Inflammatory macrophage (primary cell): ENCODE measurements around the gene POU3F1.

Experiments
- DNase-seq, 2 donors: peaks; one replicate each; pipeline ENCODE4 v3.0.0-alpha.2; 2020 to 2022

Gene POU3F1

GRCh38 chr1:38003261-38004250 is 43.0 kb downstream of the POU3F1 start:
- DNase-seq, result no peak

DNA sequence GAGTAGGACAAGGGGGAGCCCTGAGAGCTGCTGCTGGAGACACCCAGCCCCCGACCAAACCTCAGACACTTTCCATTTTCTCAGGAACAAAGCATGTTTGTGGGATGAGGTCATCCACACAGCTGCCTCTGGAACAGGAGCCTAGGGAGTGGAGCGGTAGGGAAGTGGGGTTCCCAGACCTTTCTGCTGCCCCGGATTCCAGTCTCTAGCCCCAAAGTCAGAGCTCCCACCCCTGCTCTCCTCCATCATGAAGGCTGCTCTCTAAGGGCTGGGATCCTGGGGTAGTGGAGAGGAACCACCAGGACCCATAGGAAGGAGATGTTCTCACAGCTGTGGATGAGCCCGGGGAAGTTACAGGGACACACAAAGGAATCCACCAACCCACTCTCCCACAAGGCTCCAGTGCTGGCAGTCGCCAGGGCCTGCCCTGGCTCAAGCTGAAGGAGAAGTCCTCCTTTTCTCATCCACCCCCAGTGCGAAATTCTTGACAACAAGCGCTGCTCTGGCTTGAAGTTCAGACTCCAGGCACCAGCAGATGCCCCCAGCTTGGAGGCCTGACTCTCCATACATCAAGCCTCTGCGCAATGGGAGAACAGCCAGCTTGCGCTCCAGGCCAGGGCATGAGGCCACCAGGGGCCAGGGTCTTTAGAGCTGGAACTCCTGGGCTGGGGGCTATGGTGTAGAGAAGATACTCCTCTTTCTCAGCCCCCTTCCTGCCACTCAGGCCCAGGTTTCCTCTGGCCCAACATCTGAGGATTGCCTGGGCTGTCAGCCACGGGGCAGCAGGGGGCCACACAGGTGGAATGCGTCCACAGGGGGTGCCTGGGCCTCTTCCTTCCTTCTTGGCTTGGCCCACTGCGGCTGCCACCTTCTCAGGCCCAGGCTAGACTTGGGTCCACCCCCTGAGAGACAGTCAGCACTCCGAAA is 45.8 kb downstream of the POU3F1 start:
- DNase-seq, result peak in 1 of 2 donors; percentile 71

DNA sequence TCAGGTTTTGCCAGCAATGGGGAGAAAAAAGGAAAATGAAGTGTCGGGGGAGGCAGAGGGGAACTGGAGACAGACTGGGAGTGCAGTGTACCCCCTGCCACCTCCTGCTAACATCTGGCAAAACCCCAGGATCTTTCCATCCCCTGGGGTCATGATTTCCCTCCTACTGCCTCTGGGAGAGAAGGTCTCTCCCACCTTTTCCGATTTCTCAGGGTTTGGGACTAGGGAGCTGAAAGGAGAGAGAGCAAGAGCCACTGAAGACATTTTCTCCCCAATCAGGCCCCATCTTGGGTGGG is 46.4 kb downstream of the POU3F1 start:
- DNase-seq, result no peak

GRCh38 chr1:37999430-38000232 is 47.0 kb downstream of the POU3F1 start:
- peak; percentile 50 to 66 for DNase-seq

DNA sequence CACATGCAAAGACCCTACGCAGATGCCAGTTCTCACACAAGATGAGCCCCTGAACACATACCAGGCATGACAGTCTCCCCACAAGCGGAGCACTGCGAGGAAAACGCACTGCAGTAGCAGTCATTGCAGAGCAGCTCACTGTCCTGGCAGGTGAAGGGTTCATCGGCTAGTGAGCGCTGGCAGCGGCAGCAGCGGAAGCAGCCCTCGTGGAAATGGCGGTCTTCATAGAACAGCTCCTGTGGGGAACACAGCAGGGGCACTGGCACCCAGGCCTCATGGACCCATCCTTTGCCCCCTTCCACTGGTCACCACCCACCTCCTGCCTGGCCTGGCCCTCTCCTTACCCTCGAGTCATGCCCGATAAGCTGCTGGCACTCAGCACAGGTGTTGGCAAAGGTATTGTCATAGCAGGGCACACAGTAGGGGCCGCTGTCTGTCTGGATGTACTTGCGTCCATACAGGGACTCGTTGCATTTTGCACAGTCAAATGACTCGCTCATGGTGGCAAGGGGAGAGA is 47.6 kb downstream of the POU3F1 start:
- DNase-seq, result no peak

DNA sequence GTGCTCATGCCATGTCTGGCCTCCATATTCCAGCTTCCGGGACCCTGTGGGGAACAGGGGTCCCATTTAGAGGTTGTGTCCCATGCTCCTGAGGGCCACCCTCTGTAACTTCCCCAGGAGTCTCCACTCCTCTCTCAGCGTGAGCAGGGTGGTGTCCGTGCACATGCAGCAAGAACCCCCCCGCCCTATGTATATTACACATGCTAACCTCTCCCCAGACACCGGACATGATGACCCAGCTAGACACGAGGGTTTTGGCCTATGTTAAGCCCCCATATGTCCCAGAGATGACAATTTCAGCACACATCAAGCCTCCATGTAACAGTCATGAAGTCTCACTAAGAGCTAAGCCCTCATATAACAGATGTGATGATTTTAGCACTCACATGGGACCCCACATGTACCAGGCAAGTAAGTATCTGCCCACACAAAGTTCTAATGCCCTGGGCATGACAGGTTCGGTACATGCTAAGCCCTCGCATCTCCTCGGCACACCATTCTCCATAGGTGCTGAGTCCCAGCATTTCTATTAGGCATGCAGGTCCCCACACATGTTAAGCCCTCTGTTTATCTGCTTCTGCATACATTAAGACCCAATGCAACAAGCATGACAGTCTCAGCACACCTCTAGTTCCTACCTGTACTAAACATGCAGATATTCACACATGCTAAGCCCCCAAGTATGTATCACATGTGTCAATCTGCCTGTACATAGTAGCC is 48.3 kb downstream of the POU3F1 start:
- no peak for DNase-seq

GRCh38 chr1:37997256-37998088 is 49.1 kb downstream of the POU3F1 start:
- DNase-seq, result no peak

DNA sequence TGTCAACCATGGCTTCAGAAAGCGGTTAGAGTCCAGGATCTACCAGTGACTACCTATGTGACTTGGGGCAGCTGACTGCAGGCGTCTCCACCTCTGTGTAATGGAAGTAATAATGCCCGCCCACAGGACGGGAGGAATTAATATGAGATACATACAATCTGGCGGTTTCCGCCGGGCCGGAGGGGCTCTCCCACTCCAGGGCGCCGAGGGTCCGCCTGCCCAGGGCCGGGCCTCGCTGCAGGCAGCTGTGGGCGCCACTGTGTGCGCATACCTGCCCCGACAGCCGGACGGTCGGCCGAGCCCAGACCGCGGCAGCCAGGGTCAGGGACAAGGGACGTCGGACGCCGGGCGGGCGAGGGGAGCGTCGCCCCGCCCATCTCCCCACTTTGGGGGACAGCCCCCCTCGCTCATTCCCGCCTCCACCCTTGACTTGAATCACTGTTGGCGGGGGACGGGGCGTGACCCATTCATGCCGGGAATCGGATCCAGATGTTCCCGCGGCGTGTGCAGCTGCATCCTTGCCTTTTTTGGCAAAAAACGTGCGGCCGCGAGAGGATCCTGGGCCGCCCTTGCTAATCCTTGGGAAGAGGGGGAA is 50.7 kb downstream of the POU3F1 start:
- DNase-seq, result peak; percentile 46 to 59

DNA sequence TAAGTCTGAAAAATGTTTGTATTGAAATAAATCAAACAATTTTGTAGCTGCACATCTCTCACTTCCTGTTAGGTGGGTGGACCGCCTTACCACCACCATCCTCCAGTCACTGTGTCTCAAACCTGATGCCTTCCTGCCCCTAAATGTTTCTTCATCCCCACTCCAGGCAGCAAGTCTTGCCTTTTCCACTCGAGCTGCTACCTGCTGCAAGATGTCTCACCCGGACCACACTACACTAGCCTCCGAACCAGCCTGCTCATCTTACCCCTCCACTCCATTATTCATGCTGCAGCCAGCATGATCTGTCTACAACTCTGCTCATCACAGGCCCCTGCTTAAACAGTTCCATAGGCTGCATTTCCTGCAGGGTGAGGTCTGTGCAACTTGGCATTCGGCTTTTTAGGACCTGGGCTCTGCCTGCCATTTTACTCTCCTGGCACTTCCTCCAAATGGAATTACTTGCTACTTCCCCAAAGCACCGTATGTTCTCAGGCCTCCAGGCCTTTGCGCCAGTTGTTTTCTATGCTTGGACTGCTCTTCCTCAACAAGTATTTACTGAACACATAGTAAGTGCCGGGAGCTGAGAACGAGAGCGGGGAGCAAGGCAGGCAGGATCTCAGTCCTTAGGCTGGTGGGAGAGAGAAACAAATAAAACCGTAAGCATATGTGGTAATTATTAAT is 51.6 kb downstream of the POU3F1 start:
- DNase-seq, result peak; percentile 56 to 70
